HG02571 (cell line): ENCODE measurements around the gene PSMD6.

Experiments used
- ATAC-seq: cut with Tn5 transposase; IDR thresholded peaks from one replicate; pipeline ENCODE4 v1.9.1; 2021; ENCODE audit warnings: mild to moderate bottlenecking, moderate library complexity; ENCODE audit not compliant: unreplicated experiment

PSMD6 gene

DNA sequence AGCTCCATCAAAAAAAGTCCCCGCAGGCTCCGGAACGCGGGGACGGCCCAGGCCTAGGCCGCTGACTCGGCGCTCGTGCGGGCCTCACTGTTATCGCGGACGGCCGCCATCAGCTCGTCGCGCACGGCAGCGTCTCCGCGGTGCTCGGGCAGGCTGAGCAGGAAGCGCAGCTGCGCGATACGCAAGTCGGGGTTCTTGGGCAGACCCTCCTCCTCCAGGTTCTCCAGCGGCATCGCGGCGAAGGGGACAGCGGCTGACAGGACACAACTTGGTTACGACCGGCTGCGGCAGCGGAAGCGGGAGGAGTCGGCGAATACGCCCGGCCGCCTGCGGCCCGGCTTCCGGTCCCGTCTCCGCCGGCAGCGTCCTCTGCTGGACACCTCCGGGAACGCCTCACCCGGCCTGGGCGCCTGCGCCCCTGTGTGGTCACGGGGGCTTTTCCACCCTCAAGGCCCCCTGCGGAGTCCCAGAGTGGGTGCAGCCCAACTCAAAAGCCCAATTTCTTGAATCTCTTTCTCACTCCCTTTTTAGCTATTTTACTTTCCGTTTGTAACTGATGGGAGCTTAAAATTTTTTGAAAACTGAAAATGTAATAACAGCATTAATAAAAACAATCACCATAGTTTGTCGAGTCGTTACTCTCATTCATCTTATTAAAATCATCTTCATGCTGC is at the start of gene PSMD6:
Gene PSMD6, minus strand, starts transcription at position 308 of the 674 bp plus-strand sequence. Its CDS starts 75 bp downstream, at position 233.
- peak; percentile 98 for ATAC-seq

GRCh38 chr3:64072126-64072525 is 48.8 kb upstream of the PSMD6 start:
- ATAC-seq = no peak

- ATAC-seq = no peak
Measured at GRCh38 chr3:64070704-64071103, 47.4 kb upstream of the PSMD6 start.

DNA sequence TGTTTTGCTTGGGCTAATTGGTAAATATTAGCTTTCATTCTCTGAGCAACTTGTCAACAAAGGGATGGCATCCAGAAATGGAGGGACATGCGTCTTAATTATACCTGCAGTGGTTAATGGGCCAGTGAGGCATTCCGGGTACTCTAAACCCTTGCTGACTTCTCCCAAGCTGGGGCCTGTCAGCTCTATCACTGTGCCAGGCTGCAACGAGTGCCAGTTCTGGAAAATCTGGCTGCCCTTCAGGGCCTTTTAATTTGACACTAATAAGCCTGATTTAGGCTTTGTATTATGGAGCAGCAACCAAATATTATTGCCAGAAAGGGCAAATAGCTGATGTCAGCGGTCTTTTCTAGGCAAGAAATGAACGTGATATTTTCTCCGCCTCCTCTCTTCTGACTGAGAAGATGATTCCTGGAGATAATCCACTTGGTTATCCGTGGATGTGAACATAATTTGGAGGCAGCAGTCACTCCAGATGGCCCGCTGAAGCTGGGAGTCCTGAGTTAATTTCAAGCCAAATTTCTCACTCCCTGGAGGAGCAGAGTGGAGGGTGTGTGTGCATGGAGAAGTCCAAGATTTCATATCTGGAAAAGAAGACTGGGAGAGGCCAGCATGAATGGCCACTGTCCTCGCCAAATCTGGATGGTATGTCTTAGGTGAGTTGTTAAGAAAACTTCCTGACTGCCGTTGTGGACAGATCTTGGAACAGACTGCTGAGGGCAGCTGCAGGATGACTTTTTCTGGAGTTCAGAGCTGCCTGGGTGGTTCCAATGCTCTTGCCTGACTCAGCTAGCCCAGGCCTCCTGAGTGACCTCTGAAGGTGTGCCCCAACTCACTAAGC is 44.4 kb upstream of the PSMD6 start:
- ATAC-seq = no peak

GRCh38 chr3:64064804-64065203 is 41.5 kb upstream of the PSMD6 start:
- ATAC-seq = no peak

DNA sequence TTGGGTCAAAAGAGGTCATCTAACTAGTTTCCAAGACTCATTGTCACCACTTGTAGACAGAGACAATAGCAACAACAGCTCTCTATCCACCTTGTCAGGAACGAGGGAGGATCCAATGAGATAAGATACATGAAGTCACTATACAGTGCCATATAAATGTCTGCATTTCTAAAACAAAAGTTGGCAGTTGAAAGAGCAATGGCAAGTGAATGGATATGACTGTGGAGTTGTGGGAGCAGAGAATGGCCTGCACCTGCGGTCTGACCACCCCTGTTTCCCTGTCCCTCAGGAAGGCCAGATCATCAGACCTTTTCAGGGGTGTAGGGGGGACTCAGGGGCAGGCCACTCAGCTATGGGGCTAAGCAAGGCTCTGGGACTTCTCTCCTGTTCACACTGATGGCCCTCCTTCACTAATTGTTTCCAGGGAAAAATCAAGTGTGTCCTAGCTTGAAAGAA is 40.7 kb upstream of the PSMD6 start:
- ATAC-seq = no peak

DNA sequence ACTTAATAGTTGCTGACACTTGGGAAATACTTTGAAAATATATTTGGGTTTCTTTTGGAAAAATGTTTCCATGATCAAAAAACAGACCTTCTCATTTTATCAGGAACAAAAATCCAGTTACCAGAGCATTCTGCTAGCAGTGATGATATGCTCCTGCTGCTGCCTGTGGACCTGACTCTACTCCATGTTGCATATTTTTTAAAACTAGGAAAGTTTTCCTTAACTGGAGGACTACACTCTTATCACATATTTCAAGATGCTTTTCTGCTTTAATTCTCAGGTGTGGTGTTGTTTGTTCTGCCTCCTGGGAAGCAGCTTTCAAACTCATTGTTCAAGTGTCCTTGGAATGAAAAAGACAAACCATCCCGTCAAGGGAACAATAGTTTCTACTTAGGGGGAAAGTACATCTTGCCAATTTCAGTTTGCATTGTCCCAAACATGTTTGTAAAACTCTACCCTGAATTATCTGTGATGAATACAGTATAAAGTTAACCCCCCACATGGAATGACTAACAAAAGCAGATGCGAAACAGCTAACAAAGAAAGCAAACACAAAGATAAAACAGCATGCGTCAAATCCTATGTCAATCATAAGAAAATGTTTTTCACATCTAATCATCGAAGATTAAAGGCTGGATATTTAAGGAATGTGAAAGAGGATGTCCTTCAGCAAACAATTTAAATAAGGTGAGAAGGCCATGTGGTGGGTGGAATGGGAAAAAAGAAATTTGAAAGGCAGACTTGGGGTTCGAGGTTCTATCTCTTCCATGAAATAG is 40.1 kb upstream of the PSMD6 start:
- ATAC-seq = no peak

DNA sequence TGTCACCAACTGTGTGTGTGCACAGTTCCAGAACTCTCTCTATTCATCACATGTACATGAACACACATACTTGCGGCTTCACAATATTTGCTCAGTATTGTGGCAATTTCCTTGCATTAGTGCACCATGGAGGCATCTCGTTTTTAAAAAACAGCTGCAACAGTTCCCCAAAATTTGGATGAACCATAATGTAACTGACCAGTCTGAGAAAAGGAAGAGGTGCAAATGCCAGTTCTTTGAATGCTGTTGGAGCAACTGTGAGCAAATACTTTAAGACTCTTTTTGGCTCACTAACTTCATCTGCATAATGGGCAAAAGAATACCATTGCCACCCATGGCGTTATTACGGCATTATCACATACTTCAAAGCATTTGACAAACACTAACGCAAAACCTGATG is 38.3 kb upstream of the PSMD6 start:
- ATAC-seq = no peak

GRCh38 chr3:64059484-64060175 is 36.3 kb upstream of the PSMD6 start:
- ATAC-seq = no peak

DNA sequence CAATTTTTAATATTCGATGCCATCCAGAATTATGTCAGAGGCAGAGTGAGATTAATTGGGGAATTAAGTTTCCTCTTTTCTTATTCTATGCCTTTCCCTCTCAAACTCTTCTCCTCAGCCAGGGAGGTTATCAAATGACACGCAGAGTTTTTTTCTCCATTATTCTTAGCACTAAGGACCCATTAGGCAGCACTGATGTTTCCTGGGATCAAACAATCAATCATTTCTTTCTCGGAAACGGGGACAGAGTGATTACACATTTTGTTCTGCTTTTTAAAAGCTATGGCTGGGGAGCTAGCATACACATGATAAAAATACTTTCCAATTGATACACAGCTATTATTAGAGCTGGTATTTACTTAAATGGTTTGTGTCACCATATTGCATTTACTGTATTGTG is 35.3 kb upstream of the PSMD6 start:
- ATAC-seq = no peak

GRCh38 chr3:64057231-64057630 is 33.9 kb upstream of the PSMD6 start:
- ATAC-seq = no peak

DNA sequence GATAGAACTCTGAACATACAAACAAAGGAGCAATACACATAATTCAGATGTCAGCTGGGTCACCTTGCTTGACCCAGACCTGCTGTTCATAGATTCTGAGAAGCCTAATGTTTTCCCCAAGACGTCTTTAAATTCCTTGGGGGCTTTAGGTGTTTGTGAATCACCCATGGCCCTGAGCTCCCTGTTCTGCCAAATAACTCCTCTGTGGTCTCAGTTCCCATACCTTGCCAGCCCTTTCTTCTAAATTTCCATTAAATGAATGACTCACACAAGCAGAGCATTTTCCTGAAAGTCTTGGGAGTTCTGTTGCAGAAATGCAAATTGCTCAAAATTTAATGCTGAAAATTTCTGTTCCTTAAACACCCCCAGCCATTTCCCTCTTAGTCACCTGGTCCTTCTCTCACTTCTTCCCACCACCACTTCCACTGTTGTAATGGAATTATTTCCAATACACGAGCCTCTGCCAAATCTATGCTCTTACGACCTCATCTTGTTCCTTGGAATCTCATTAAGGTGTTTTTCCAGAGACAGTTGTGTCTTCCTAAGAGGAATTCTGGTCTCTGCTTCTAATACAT is 33.4 kb upstream of the PSMD6 start:
- ATAC-seq = no peak

GRCh38 chr3:64055076-64055475 is 31.8 kb upstream of the PSMD6 start:
- no peak for ATAC-seq

GRCh38 chr3:64054488-64054887 is 31.2 kb upstream of the PSMD6 start:
- no peak for ATAC-seq

DNA sequence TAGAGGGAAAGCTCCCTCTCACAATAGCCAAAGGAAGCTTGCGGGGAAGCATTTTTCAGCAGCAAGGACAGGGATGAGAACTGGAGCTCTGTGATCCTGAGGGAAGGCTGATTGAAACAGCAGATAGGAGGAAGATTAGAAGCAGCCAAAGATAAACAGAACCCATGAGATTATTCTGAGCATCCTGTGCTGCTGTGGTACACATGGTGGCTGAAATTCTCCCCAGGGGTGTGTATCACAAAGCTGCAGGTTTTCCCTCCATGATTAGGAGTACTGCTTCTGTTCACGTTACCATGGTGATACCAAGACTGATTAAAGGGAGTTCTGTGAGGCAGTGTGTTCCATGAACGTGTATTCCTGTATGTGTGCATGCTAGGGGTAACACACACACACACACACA is 30.3 kb upstream of the PSMD6 start:
- no peak for ATAC-seq

DNA sequence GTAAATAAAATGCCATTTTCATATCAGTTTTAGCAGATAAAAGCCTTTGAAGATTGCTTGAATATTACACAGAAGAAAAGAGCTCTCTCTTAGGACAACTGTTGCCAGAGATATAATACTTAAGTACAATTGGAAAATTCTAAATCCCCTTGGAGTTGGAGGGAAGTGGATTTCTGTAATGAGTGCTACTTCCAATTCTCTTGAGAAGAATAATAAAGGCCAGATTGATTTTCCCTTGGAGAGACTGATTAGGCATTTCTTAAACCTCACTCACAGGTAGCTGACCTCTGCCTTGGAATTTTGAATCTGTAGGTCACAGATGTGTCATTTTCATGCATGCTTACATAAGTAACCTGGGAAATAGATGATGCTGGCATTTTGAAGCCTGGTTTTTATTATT is 29.8 kb upstream of the PSMD6 start:
- no peak for ATAC-seq

- no peak for ATAC-seq
Measured at GRCh38 chr3:64049832-64050231, 26.5 kb upstream of the PSMD6 start.

DNA sequence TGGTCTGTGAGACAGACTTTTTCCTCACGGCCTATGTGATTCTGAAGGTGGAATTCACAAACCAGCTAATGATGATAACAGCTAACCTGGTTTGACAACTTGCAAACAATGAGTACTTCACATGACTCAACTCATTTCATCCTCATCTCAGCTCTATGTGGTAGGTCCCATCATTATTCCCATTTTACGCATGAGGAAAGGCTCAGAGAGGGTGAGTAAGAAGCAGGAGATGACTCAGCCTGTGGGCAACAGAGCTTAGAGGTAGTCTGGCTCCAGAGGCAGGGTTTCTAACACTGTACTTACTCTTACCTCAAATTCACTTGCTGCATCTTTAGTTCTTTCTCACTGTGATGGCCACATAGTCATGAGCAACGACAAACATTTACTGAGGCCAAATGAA is 25.8 kb upstream of the PSMD6 start:
- ATAC-seq = no peak

GRCh38 chr3:64048631-64049061 is 25.4 kb upstream of the PSMD6 start:
- no peak for ATAC-seq

GRCh38 chr3:64047787-64048186 is 24.5 kb upstream of the PSMD6 start:
- no peak for ATAC-seq
